Measurements from ENCODE around the gene SP2.
A peak's percentile ranks its signal among the peaks of the same experiment; 100 is the strongest.

DNA sequence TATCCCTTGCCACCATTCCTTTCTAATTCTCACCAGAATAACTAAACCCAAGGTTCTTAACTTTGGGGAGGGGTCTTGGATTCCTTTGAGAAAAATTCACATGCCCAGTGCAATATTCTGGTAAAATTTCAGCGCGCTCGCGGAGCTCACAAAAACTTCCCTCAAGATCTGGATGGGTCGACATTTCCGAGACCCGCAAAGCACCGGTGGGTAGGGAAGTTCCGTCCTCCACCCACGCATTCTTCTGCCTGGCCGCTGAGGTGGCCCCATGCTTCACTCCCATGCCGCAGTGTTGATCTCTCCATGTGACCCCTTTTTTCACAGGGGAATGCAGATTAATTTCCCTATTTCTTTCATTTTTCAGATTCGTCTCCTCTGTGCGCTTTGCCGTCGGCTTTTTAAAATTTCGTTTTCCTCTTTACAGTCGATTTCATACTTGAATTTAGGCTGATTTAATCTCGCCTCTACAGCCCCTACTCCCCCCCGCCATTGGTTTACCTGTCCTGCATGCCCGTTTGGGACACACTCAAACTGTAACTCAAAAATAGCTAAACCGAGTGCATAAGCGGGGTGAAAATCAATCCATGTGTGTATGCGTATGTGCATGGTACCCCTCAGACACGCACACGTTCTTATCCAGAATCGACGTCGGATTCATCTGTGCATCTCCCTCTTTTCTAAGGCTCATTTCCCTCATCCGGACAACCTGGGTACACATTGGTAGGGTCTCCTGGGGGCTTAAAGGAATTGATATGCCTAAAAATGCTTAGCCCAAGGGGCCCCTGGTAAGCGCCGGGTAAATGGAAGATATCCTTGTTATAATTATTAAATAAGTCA lies 43.7 kb upstream of the SP2 start:
- TF ChIP-seq CTCF (IDR thresholded peaks at IDR 0.05; ENCODE audit: insufficient read depth, low read depth, low read length) (no peak), EZH2 (IDR thresholded peaks at IDR 0.05; ENCODE audit: insufficient read depth, low read length) (peak; percentile 55)
